NCI-H2227 (cell line): ENCODE data around the gene ITGB3.

Source experiments
- DNase-seq: peaks from one replicate; lab custom pipeline; 2025; ENCODE audit not compliant: unreplicated experiment; lab: John Stamatoyannopoulos, UW

Gene ITGB3

GRCh38 chr17:47274319-47275069 lies 20.9 kb downstream of the ITGB3 start:
- no peak for DNase-seq

- peak; percentile 46 for DNase-seq
These were observed 21.8 kb downstream of the ITGB3 start for GRCh38 chr17:47275245-47275984.

- DNase-seq = no peak
These were observed 22.8 kb downstream of the ITGB3 start for GRCh38 chr17:47276444-47276843.

GRCh38 chr17:47276868-47277267 lies 23.2 kb downstream of the ITGB3 start:
- peak; percentile 83 for DNase-seq

GRCh38 chr17:47277921-47278320 lies 24.3 kb downstream of the ITGB3 start:
- no peak for DNase-seq

- no peak for DNase-seq
These were observed 24.9 kb downstream of the ITGB3 start for GRCh38 chr17:47278561-47278960.

GRCh38 chr17:47279062-47279801 lies 25.6 kb downstream of the ITGB3 start:
- no peak for DNase-seq

GRCh38 chr17:47280072-47280811 lies 26.6 kb downstream of the ITGB3 start:
- DNase-seq = no peak

- DNase-seq = no peak
These were observed 27.6 kb downstream of the ITGB3 start for GRCh38 chr17:47281216-47281615.

GRCh38 chr17:47285003-47285402 lies 31.4 kb downstream of the ITGB3 start:
- no peak for DNase-seq

GRCh38 chr17:47286198-47286914 lies 32.7 kb downstream of the ITGB3 start:
- no peak for DNase-seq

- no peak for DNase-seq
These were observed 33.4 kb downstream of the ITGB3 start for GRCh38 chr17:47287068-47287467.

GRCh38 chr17:47287639-47288038 lies 34.0 kb downstream of the ITGB3 start:
- no peak for DNase-seq

- DNase-seq = no peak
These were observed 35.0 kb downstream of the ITGB3 start for GRCh38 chr17:47288531-47289116.

GRCh38 chr17:47289302-47289701 lies 35.7 kb downstream of the ITGB3 start:
- no peak for DNase-seq

- no peak for DNase-seq
These were observed 37.2 kb downstream of the ITGB3 start for GRCh38 chr17:47290870-47291241.

- DNase-seq = no peak
These were observed 37.7 kb downstream of the ITGB3 start for GRCh38 chr17:47291242-47291873.

- no peak for DNase-seq
These were observed 38.6 kb downstream of the ITGB3 start for GRCh38 chr17:47292206-47292605.

GRCh38 chr17:47295037-47295873 lies 41.6 kb downstream of the ITGB3 start:
- DNase-seq = no peak
